Stomach (tissue), 9 donors: ENCODE results near the gene UMAD1. TPM values are rescaled to one million over a fixed set of nuclear protein-coding genes. Genes with fewer than 3 reads are reported as not detected.

ENCODE experiments used
- DNase-seq, 2 donors: peaks; one replicate each; pipeline versions ENCODE4 v3.0.0 to v3.0.0-alpha.2; 2013 to 2019
- H3K27ac ChIP-seq, 5 donors: fragments of 200-600 bp in 4 of 5; sonication (generic) in 4 of 5; one replicate each; pipeline ENCODE4 v1.5.1; 2013 to 2019; ENCODE audit warnings: mild to moderate bottlenecking in 1 of 5, moderate library complexity in 1 of 5
- H3K27me3 ChIP-seq, 3 donors: fragments of 200-600 bp; sonication (generic); one replicate each; pipeline ENCODE4 v1.5.1; 2017 to 2019; ENCODE audit warnings: mixed run types in 1 of 3
- H3K36me3 ChIP-seq, 4 donors: fragments of 200-600 bp; sonication (generic); 1 replicate in 3 of 4; 2 replicates in 1 of 4; pipeline ENCODE4 v1.5.1; 2016 to 2019
- H3K4me1 ChIP-seq, 4 donors: fragments of 200-600 bp; sonication (generic); one replicate each; pipeline ENCODE4 v1.5.1; 2016 to 2019
- H3K4me3 ChIP-seq, 4 donors: fragments of 200-600 bp; sonication (generic) in 3 of 4; one replicate each; pipeline ENCODE4 v1.5.1; 2016 to 2019; ENCODE audit warnings: mild to moderate bottlenecking in 1 of 4
- H3K9me3 ChIP-seq, 4 donors: fragments of 200-600 bp; sonication (generic); one replicate each; pipeline ENCODE4 v1.5.1; 2016 to 2019
- CTCF ChIP-seq, 7 experiments: fragments of 450-650 bp in 4 of 7; fragments of 200-600 bp in 3 of 7; sonication (generic) in 3 of 7; IDR thresholded peaks; one replicate each; pipeline ENCODE4 v1.5.1; 2016 to 2019; ENCODE audit warnings: antibody characterized with exemption in 7 of 7, control low read depth in 2 of 7, mild to moderate bottlenecking in 1 of 7
- EP300 ChIP-seq: sonication (generic); formaldehyde crosslinking; IDR thresholded peaks from one replicate; pipeline ENCODE4 v1.6.1; 2017; ENCODE audit warnings: antibody characterized with exemption
- POLR2A ChIP-seq, 4 donors: fragments of 450-650 bp; IDR thresholded peaks; one replicate each; pipeline ENCODE4 v1.6.1; 2016; ENCODE audit warnings: antibody characterized with exemption in 4 of 4, control low read depth in 2 of 4, mild to moderate bottlenecking in 1 of 4, moderate library complexity in 1 of 4
- POLR2AphosphoS5 ChIP-seq, 3 donors: sonication (generic); formaldehyde crosslinking; IDR thresholded peaks; one replicate each; pipeline ENCODE4 v1.6.1; 2016; ENCODE audit warnings: antibody characterized with exemption in 3 of 3
- WGBS, 5 donors: extraction: QIAGEN DNeasy Blood & Tissue Kit in 3 of 5; methylation state at CpG; one replicate each; pipeline versions ENCODE4 v1.1.5 to v1.1.7; 2013 to 2018; 5-methylcytosine and 5-hydroxymethylcytosine counted together
- intact Hi-C: fragments of 100-400 bp; cut with DNase I; formaldehyde crosslinking; loops from one replicate; pipeline ENCODE4 v1.15.1; 2023; ENCODE audit warnings: low total_unique reads
- polyA plus RNA-seq, 3 donors: library from polyadenylated mRNA; stranded (reverse); fragments of 200-250 nt; gene quantifications; one replicate each; pipeline ENCODE4 v1.2.3, GENCODE V29; 2013
- total RNA-seq, 5 donors: library from RNA; depleted of rRNA; stranded (reverse); fragments of >200 nt; gene quantifications; one replicate each; pipeline versions ENCODE4 v1.1.0 to v1.2.3, GENCODE V29; 2014 to 2016
- donor health status: healthy with polysubstance abuse.
- donor health status: Bipolar disorder and iron deficiency.
- donor health status: healthy.

The UMAD1 gene
- total and polyA plus RNA-seq, 8 donors = 7.8 to 175 (median 30.1) TPM

- Histone ChIP-seq H3K36me3 (peaks cover 0 to 17% (median 10%) of the 10 kb centered on the region in 4 donors), H3K27me3 (no peaks in the 10 kb centered on the region), H3K27ac (peak overlapping the region in 1 of 5 donors; percentile 30), H3K4me3 (no peak overlapping the region), H3K9me3 (no peaks in the 10 kb centered on the region), H3K4me1 (peaks cover 0 to 34% (median 10%) of the 10 kb centered on the region in 4 donors)
- intact Hi-C loops = no loop called here
- no peak for TF ChIP-seq POLR2AphosphoS5 (IDR thresholded peaks at IDR 0.05)
- TF ChIP-seq POLR2A (IDR thresholded peaks at IDR 0.05) = no peak
- TF ChIP-seq CTCF (IDR thresholded peaks at IDR 0.05) = no peak
- TF ChIP-seq EP300 = no peak
- WGBS, 5 donors = 63 to 79% (median 76%) methylated on average over 1 of the region's 1 CpG
- no peak for DNase-seq
Observed at GRCh38 chr7:7795630-7796121, 155.1 kb downstream of the UMAD1 start.

GRCh38 chr7:7798510-7798909 lies 158.0 kb downstream of the UMAD1 start:
- H3K9me3 ChIP-seq = no peaks in the 10 kb centered on the region
- H3K4me3 ChIP-seq = no peak overlapping the region
- intact Hi-C loops = no loop called here
- TF ChIP-seq POLR2AphosphoS5 (IDR thresholded peaks at IDR 0.05) (no peak), CTCF (IDR thresholded peaks at IDR 0.05) (no peak), EP300 (no peak)
- H3K27me3 ChIP-seq = no peaks in the 10 kb centered on the region
- H3K4me1 ChIP-seq = peaks cover 0 to 18% (median 4%) of the 10 kb centered on the region in 4 donors
- WGBS, 5 donors = 42 to 60% (median 50%) methylated on average over 1 of the region's 1 CpG
- DNase-seq = no peak
- H3K27ac ChIP-seq = no peak overlapping the region
- peaks cover 0 to 26% (median 23%) of the 10 kb centered on the region in 4 donors for H3K36me3 ChIP-seq

GRCh38 chr7:7799138-7799537 lies 158.6 kb downstream of the UMAD1 start:
- TF ChIP-seq CTCF (IDR thresholded peaks at IDR 0.05) (no peak), POLR2A (IDR thresholded peaks at IDR 0.05) (no peak), EP300 (no peak)
- 54 to 72% (median 61%) methylated on average over 4 of the region's 4 CpGs for WGBS, 5 donors
- H3K27me3 ChIP-seq = no peaks in the 10 kb centered on the region
- H3K9me3 ChIP-seq = no peaks in the 10 kb centered on the region
- H3K36me3 ChIP-seq = peaks cover 0 to 30% (median 26%) of the 10 kb centered on the region in 4 donors
- peak in 1 of 2 donors; percentile 23 for DNase-seq
- no peak overlapping the region for H3K27ac ChIP-seq
- no peak overlapping the region for H3K4me3 ChIP-seq
- intact Hi-C loops = no loop called here
- peaks cover 0 to 18% (median 4%) of the 10 kb centered on the region in 4 donors for H3K4me1 ChIP-seq

GRCh38 chr7:7802531-7802930 lies 162.0 kb downstream of the UMAD1 start:
- Histone ChIP-seq H3K9me3 (no peaks in the 10 kb centered on the region), H3K27ac (no peak overlapping the region), H3K4me1 (peaks cover 0 to 8% (median 4%) of the 10 kb centered on the region in 4 donors), H3K27me3 (no peaks in the 10 kb centered on the region), H3K36me3 (peaks cover 0 to 23% (median 15%) of the 10 kb centered on the region in 4 donors), H3K4me3 (no peak overlapping the region)
- TF ChIP-seq POLR2A (IDR thresholded peaks at IDR 0.05) = no peak
- no peak for TF ChIP-seq POLR2AphosphoS5 (IDR thresholded peaks at IDR 0.05)
- TF ChIP-seq CTCF (IDR thresholded peaks at IDR 0.05) = no peak
- no peak for TF ChIP-seq EP300
- intact Hi-C loops = no loop called here
- no peak for DNase-seq
- WGBS, 5 donors = 94 to 98% (median 97%) methylated on average over 2 of the region's 2 CpGs
